SK-N-MC (cell line): ENCODE measurements around the gene RCN1.

ENCODE experiments used
- EZH2 ChIP-seq: fragments of 200-600 bp; sonication (generic); IDR thresholded peaks from one replicate; pipeline ENCODE4 v1.6.1; 2017; ENCODE audit warnings: antibody characterized with exemption
- POLR2AphosphoS5 ChIP-seq: IDR thresholded peaks from 2 replicates; pipeline ENCODE4 v1.6.1; 2012; ENCODE audit warnings: mild to moderate bottlenecking, low read depth, low read length, borderline replicate concordance

DNA sequence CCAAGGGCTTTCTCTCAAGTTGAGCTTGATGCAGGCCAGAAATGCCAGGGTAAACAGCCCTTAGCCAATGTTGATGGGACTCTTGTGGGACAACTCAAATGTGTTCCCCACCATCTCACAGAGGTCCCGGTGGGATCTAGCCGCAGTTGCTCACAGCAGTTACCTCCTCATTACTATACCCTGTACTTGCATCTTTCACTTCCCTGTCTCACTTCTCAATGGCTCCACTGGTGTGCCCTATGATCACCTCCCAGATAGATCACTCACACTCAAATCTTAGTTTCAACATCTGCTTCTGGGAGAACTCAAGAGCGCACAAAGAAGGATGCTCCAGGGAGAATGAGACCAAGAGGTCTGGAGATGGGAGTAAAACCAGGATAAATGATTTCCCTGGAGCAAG is 47.0 kb downstream of the RCN1 start:
- TF ChIP-seq EZH2 (no peak), POLR2AphosphoS5 (no peak)
